HepG2 (cell line): ENCODE data around the gene PCDH12. TPM values are rescaled to one million over a fixed set of nuclear protein-coding genes. Genes with fewer than 3 reads are reported as not detected.

ENCODE experiments used
- ATRX ChIP-seq: sonication (generic); formaldehyde crosslinking; IDR thresholded peaks from 2 replicates; pipeline ENCODE4 v1.4.0; 2020; ENCODE audit warnings: missing genetic modification reagents, borderline replicate concordance
- FOXM1 ChIP-seq: sonication (generic); formaldehyde crosslinking; IDR thresholded peaks from 2 replicates; pipeline ENCODE4 v1.5.0; 2020; ENCODE audit warnings: missing genetic modification reagents
- HMGXB4 ChIP-seq, 2 experiments: sonication (generic) in 1 of 2; formaldehyde crosslinking in 1 of 2; IDR thresholded peaks; 2 replicates each; pipeline versions ENCODE4 v1.4.0 to v1.6.1; 2018 to 2020; ENCODE audit warnings: missing genetic modification reagents in 2 of 2, borderline replicate concordance in 1 of 2, low read depth in 1 of 2, mild to moderate bottlenecking in 1 of 2, missing biosample characterization in 1 of 2
- HNRNPK ChIP-seq: fragments of 200-400 bp; formaldehyde crosslinking; IDR thresholded peaks from 2 replicates; pipeline ENCODE4 v1.6.1; 2018; ENCODE audit warnings: low read length, low read depth, moderate library complexity, mild to moderate bottlenecking; ENCODE audit not compliant: poor library complexity, severe bottlenecking
- ISX ChIP-seq: sonication (generic); formaldehyde crosslinking; conservative IDR thresholded peaks from 2 replicates; pipeline ENCODE4 v1.5.0; 2020; ENCODE audit warnings: missing genetic modification reagents
- MZF1 ChIP-seq: sonication (generic); formaldehyde crosslinking; IDR thresholded peaks from 2 replicates; pipeline ENCODE4 v1.8.1; 2023; ENCODE audit warnings: mild to moderate bottlenecking, missing genetic modification reagents, borderline replicate concordance
- NAIF1 ChIP-seq: sonication (generic); formaldehyde crosslinking; IDR thresholded peaks from 2 replicates; pipeline ENCODE4 v1.5.0; 2020; ENCODE audit warnings: mild to moderate bottlenecking, missing genetic modification reagents, borderline replicate concordance
- TFDP1 ChIP-seq: IDR thresholded peaks from 2 replicates; pipeline ENCODE4 v1.6.1; 2016; ENCODE audit warnings: missing compliant biosample characterization, missing genetic modification reagents, borderline replicate concordance
- ZBTB38 ChIP-seq: sonication (generic); formaldehyde crosslinking; IDR thresholded peaks from 2 replicates; pipeline ENCODE4 v1.5.1; 2020; ENCODE audit warnings: mild to moderate bottlenecking, missing genetic modification reagents
- ZMAT3 ChIP-seq: sonication (generic); formaldehyde crosslinking; conservative IDR thresholded peaks from 2 replicates; pipeline ENCODE4 v1.7.0; 2021; ENCODE audit warnings: missing genetic modification reagents
- ZNF160 ChIP-seq: sonication (generic); formaldehyde crosslinking; IDR thresholded peaks from 2 replicates; pipeline ENCODE4 v1.8.0; 2022; ENCODE audit warnings: mild to moderate bottlenecking, inconsistent platforms, missing genetic modification reagents
- ZNF407 ChIP-seq: sonication (generic); formaldehyde crosslinking; IDR thresholded peaks from one replicate; pipeline ENCODE4 v1.5.1; 2020; ENCODE audit warnings: mild to moderate bottlenecking, missing genetic modification reagents; ENCODE audit errors: not compliant biosample characterization
- ZNF430 ChIP-seq: sonication (generic); formaldehyde crosslinking; IDR thresholded peaks from 2 replicates; pipeline ENCODE4 v1.9.0; 2021; ENCODE audit warnings: mild to moderate bottlenecking, missing genetic modification reagents
- polyA plus RNA-seq, 8 experiments: library from polyadenylated mRNA; depleted of rRNA in 3 of 8; stranded (reverse) in 7 of 8; unstranded in 1 of 8; fragments of >200 nt; fragmentation: Illumina TruSeq in 4 of 8; extraction: Trizol in 4 of 8; gene quantifications; 2 replicates each; pipeline versions ENCODE4 v1.2.1 to v1.2.3, GENCODE V29; 2011 to 2016; ENCODE audit warnings: low read depth in 4 of 8, missing spikeins in 1 of 8, mixed read lengths in 1 of 8; ENCODE audit not compliant: insufficient read depth in 1 of 8
- total RNA-seq, 5 experiments: library from RNA; depleted of rRNA; stranded (reverse); fragments of >200 nt; fragmentation: Illumina TruSeq; extraction: Trizol; gene quantifications; 2 replicates each; pipeline ENCODE4 v1.2.3, GENCODE V29; 2016; ENCODE audit warnings: low read depth in 1 of 5
- TF ChIP-seq, protein P1 (sequence below): sonication (generic); formaldehyde crosslinking; IDR thresholded peaks from 2 replicates; pipeline ENCODE4 v1.4.0; 2020; ENCODE audit warnings: missing genetic modification reagents

The PCDH12 gene
- total and polyA plus RNA-seq, 2 of the 13 experiments (the other 11 are each of a cell fraction or from before 2014, with no cell fraction given), result not detected

- TF ChIP-seq HMGXB4 (CRISPR knock-in tag; IDR thresholded peaks at IDR 0.05; ENCODE audit: borderline replicate concordance in 1 of 2, low read depth in 1 of 2) (peak; percentile 93 to 99), ZBTB38 (CRISPR knock-in tag) (peak; percentile 90), HNRNPK (peak; percentile 87), NAIF1 (CRISPR knock-in tag) (no peak), ATRX (CRISPR knock-in tag) (0 out of 2 replicates have a peak, but pooled peaks have one; percentile 63), ZNF160 (CRISPR knock-in tag) (peak; percentile 56; the same call in 1 of the 2 replicates), TFDP1 (no peak), MZF1 (CRISPR knock-in tag) (no peak), ZNF430 (CRISPR knock-in tag) (peak; percentile 69), FOXM1 (CRISPR knock-in tag) (no peak), ZMAT3 (CRISPR knock-in tag) (peak; percentile 96), ZNF407 (CRISPR knock-in tag) (peak; percentile 82), ISX (no peak)
- TF ChIP-seq, protein P1, sequence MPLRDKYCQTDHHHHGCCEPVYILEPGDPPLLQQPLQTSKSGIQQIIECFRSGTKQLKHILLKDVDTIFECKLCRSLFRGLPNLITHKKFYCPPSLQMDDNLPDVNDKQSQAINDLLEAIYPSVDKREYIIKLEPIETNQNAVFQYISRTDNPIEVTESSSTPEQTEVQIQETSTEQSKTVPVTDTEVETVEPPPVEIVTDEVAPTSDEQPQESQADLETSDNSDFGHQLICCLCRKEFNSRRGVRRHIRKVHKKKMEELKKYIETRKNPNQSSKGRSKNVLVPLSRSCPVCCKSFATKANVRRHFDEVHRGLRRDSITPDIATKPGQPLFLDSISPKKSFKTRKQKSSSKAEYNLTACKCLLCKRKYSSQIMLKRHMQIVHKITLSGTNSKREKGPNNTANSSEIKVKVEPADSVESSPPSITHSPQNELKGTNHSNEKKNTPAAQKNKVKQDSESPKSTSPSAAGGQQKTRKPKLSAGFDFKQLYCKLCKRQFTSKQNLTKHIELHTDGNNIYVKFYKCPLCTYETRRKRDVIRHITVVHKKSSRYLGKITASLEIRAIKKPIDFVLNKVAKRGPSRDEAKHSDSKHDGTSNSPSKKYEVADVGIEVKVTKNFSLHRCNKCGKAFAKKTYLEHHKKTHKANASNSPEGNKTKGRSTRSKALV (CRISPR knock-in tag), result peak; percentile 75; the same call in 1 of the 2 replicates
Observed at GRCh38 chr5:141968914-141969608, 11.1 kb upstream of the PCDH12 start, which contains the start of gene RNF14 (continued).
